Subcutaneous adipose tissue (tissue), 4 donors: ENCODE measurements around the gene KCNK3. TPM values are rescaled to one million over a fixed set of nuclear protein-coding genes. Genes with fewer than 3 reads are reported as not detected.

Experiments used
- CTCF ChIP-seq: fragments of 450-650 bp; IDR thresholded peaks from one replicate; pipeline ENCODE4 v1.5.1; 2016; ENCODE audit warnings: low read depth, mild to moderate bottlenecking, control low read depth, antibody characterized with exemption, moderate library complexity
- total RNA-seq, 4 donors: library from RNA; depleted of rRNA; stranded (reverse); fragments of >200 nt; gene quantifications; one replicate each; pipeline ENCODE4 v1.1.0, GENCODE V29; 2016

Gene KCNK3
- total RNA-seq, 4 donors from 2014 or later = 1.8 to 5.7 (median 4.5) TPM

GRCh38 chr2:26649992-26650712 is 42.4 kb upstream of the KCNK3 start:
- TF ChIP-seq CTCF = no peak

GRCh38 chr2:26650713-26651469 is 41.6 kb upstream of the KCNK3 start:
- no peak for TF ChIP-seq CTCF

- no peak for TF ChIP-seq CTCF
These were observed 41.1 kb upstream of the KCNK3 start for GRCh38 chr2:26651470-26651771.

GRCh38 chr2:26651799-26652198 is 40.7 kb upstream of the KCNK3 start:
- no peak for TF ChIP-seq CTCF

GRCh38 chr2:26652361-26653041 is 40.0 kb upstream of the KCNK3 start:
- no peak for TF ChIP-seq CTCF

- no peak for TF ChIP-seq CTCF
These were observed 39.1 kb upstream of the KCNK3 start for GRCh38 chr2:26653207-26654060.
